Osteocyte (in vitro differentiated cells): Measurements from ENCODE around the gene NFYB. TPM values are rescaled to one million over a fixed set of nuclear protein-coding genes. Genes with fewer than 3 reads are reported as not detected.

Experiments used
- DNase-seq: peaks from one replicate; pipeline ENCODE4 v3.0.0; 2021; ENCODE audit warnings: mixed read lengths; ENCODE audit not compliant: unreplicated experiment; ENCODE audit errors: extremely low spot score
- H3K27ac Mint-ChIP-seq: one replicate; pipeline ENCODE4 v1.8.0; 2021; ENCODE audit warnings: mild to moderate bottlenecking, mixed read lengths; ENCODE audit not compliant: unreplicated experiment
- H3K27me3 Mint-ChIP-seq: one replicate; pipeline ENCODE4 v1.8.0; 2021; ENCODE audit warnings: mixed read lengths; ENCODE audit not compliant: unreplicated experiment
- H3K36me3 Mint-ChIP-seq: one replicate; pipeline ENCODE4 v1.8.0; 2021; ENCODE audit warnings: mixed read lengths; ENCODE audit not compliant: unreplicated experiment
- H3K4me1 Mint-ChIP-seq: one replicate; pipeline ENCODE4 v1.8.0; 2021; ENCODE audit warnings: mixed read lengths; ENCODE audit not compliant: unreplicated experiment
- H3K4me3 Mint-ChIP-seq: one replicate; pipeline ENCODE4 v1.8.0; 2021; ENCODE audit warnings: mild to moderate bottlenecking, moderate library complexity, mixed read lengths; ENCODE audit not compliant: unreplicated experiment
- H3K9me3 Mint-ChIP-seq: one replicate; pipeline ENCODE4 v1.8.0; 2021; ENCODE audit warnings: mixed read lengths; ENCODE audit not compliant: unreplicated experiment
- total RNA-seq: library from RNA; stranded (reverse); gene quantifications from 2 replicates; pipeline ENCODE4 v1.2.1, GENCODE V29; 2021
- TF ChIP-seq, protein P1 (sequence below): fragments of 200-600 bp; sonication (generic); IDR thresholded peaks from 2 replicates; pipeline ENCODE4 v1.5.0; 2021; ENCODE audit warnings: antibody characterized with exemption, mild to moderate bottlenecking, moderate library complexity

NFYB gene
- total RNA-seq, 1 donor from 2014 or later = 25.2 TPM

DNA sequence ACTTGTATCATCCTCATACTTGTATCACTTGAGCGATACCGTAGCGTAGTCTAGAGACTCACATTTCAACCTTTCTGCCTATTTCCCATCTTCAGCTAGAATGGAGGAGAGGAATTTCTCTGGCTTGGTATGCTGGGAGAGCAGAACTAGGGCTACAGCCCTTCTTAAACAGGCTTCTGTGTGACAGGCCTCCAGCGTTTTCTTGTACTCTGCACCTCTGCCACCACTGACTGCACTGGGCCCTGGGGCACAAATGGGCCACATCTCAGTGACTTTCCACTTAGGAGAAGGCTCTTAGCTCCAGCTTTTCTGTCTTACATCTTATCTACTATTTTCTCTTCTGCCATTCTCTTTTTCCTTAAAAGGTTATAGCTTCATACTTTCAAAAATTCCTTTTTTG lies 46.9 kb downstream of the NFYB start:
- TF ChIP-seq, protein P1, sequence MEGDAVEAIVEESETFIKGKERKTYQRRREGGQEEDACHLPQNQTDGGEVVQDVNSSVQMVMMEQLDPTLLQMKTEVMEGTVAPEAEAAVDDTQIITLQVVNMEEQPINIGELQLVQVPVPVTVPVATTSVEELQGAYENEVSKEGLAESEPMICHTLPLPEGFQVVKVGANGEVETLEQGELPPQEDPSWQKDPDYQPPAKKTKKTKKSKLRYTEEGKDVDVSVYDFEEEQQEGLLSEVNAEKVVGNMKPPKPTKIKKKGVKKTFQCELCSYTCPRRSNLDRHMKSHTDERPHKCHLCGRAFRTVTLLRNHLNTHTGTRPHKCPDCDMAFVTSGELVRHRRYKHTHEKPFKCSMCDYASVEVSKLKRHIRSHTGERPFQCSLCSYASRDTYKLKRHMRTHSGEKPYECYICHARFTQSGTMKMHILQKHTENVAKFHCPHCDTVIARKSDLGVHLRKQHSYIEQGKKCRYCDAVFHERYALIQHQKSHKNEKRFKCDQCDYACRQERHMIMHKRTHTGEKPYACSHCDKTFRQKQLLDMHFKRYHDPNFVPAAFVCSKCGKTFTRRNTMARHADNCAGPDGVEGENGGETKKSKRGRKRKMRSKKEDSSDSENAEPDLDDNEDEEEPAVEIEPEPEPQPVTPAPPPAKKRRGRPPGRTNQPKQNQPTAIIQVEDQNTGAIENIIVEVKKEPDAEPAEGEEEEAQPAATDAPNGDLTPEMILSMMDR = no peak
- Mint-ChIP-seq H3K27ac (no peak overlapping the region), H3K4me3 (no peak overlapping the region), H3K9me3 (no peaks in the 10 kb centered on the region), H3K27me3 (no peaks in the 10 kb centered on the region), H3K4me1 (no peaks in the 10 kb centered on the region), H3K36me3 (peaks cover 38% of the 10 kb centered on the region)
- DNase-seq = no peak

DNA sequence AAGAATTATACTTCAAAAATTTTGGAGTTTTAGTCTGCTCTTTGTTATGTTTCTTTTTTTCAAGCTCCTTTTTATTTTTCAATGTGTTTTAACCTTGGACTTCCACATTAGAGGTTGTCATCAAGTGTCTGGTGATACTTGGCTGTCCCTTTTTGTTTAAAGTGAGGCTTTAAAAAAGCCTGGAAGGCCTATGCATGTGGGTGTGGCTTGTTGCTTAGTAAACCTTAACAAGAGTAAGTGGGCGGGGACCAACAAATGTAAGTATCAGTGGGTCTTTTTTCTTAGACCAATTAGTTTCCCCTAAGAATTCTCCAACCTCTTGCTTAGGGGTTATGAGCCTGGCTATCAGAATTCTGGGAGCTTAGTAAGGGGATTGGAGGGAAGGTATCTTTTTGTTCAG lies 47.3 kb downstream of the NFYB start:
- TF ChIP-seq, protein P1 = no peak
- Mint-ChIP-seq H3K4me1 (no peaks in the 10 kb centered on the region), H3K9me3 (no peaks in the 10 kb centered on the region), H3K36me3 (peaks cover 41% of the 10 kb centered on the region), H3K27ac (no peak overlapping the region), H3K4me3 (no peak overlapping the region), H3K27me3 (no peaks in the 10 kb centered on the region)
- DNase-seq = no peak

DNA sequence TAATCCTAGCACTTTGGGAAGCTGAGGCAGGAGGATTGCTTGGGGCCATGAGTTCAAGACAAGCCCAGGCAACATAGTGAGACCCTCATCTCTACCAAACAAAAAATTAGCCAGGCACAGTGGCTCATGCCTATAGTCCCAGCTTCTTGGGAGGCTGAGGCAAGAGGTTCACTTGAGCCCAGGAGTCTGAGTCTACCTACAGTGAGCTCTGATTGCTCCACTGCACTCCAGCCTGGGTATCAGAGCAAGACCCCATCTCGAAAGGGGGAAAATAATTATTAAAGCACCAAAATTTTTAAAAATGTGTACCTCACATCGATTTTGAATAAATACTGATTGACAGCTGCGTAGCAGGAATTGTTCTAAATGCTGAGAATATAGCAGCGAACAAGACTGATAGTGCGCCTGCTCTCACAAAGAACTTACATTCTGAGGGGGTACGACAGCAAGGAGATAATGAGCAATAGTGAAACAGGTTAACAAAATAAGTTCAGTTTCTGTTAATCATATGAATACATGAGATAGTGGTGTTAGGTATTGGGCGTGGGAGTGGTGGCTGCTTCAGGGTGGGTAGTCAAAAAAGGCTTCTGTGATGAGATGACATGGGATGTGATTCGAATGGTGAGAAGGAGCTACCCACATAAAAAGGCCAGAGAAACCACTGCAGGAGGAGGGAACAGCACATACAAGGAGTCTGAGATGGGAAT lies 54.1 kb downstream of the NFYB start:
- TF ChIP-seq, protein P1 = no peak
- Mint-ChIP-seq H3K4me3 (no peak overlapping the region), H3K4me1 (no peaks in the 10 kb centered on the region), H3K9me3 (no peaks in the 10 kb centered on the region), H3K27ac (no peak overlapping the region), H3K27me3 (no peaks in the 10 kb centered on the region), H3K36me3 (peaks cover 31% of the 10 kb centered on the region)
- no peak for DNase-seq

DNA sequence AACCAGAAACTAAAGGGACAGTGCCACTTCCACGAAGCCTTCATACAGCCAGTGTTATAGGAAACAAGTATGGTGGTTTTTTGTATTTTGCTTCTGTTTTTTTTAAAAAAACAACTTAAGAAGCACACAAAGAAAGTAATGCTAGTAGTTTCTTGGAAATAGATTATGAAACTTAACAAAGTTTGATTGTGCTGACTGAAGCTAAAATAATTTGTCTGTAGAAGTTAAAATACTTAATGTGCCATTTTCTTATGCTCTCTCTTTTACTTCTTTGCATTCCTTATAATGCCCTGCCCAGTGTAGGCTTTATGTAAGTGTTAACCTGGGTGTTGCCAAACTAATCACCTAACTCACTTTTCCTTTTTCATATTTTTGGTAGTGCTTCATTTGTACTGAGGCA lies 57.2 kb downstream of the NFYB start:
- H3K9me3 Mint-ChIP-seq = no peaks in the 10 kb centered on the region
- no peak for DNase-seq
- H3K4me3 Mint-ChIP-seq = no peak overlapping the region
- H3K4me1 Mint-ChIP-seq = no peaks in the 10 kb centered on the region
- no peak overlapping the region for H3K27ac Mint-ChIP-seq
- H3K27me3 Mint-ChIP-seq = no peaks in the 10 kb centered on the region
- peaks cover 35% of the 10 kb centered on the region for H3K36me3 Mint-ChIP-seq
- TF ChIP-seq, protein P1 = no peak

DNA sequence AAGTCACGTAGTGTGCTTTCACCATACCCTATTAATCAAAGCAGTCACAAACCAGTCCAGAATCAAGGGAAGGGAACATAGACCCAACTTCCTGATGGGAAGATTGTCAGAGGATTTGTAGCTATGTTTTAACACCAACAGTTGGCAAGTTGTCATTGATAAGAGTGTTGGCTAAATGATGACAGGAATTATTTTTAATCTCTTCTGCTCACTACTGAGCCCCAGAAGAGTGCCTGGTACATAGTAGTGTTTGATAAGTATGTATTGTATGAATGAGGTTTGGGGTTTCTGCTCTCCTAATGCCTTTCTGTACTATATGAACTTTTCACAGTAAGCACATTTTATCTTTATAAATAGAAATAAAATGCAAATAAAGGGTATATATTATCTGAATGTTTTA lies 59.0 kb downstream of the NFYB start:
- Mint-ChIP-seq H3K36me3 (peaks cover 33% of the 10 kb centered on the region), H3K4me1 (no peaks in the 10 kb centered on the region), H3K27ac (no peak overlapping the region), H3K27me3 (no peaks in the 10 kb centered on the region), H3K4me3 (no peak overlapping the region), H3K9me3 (no peaks in the 10 kb centered on the region)
- TF ChIP-seq, protein P1 = no peak
- no peak for DNase-seq
